HG02763 (cell line): ENCODE data around the gene TMCC1.
"Not testable (repeated sequence)": the region's sequence is repeated elsewhere in the genome, so short reads cannot be mapped to it uniquely, and the experiment has no call there.

ENCODE experiments used
- ATAC-seq: cut with Tn5 transposase; IDR thresholded peaks from one replicate; pipeline ENCODE4 v1.9.1; 2021; ENCODE audit warnings: mild to moderate bottlenecking, moderate library complexity; ENCODE audit not compliant: unreplicated experiment

The TMCC1 gene

DNA sequence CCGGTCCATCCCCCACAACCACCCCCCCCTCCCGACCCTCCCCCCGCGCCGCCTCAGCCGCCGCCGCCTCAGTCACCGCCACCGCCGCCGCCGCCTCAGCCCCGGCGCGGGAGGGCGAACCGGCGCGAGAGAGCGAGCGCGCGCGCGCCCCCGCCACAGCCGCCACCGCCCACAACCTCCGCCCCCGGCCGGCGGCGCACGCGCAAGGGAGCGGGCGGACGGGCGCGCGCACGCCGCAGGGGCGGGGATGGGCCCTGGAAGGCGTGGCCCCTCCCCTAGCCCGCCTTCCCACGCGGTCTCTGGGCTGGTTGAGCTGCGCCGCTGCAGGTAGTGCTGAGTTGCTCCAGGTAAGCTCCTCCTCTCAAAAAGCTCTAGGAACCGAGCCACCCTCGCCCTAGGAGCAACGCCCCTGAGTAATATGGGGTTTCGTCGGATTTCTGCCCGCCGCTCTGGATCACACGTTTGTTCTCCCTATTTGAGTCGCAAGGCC is at the start of gene TMCC1:
Gene TMCC1 (minus strand): TSS at position 131 of the 490 bp plus-strand sequence.
- ATAC-seq = peak; percentile 80

GRCh38 chr3:129943020-129943419 is 49.5 kb upstream of the TMCC1 start:
- no peak for ATAC-seq

- no peak for ATAC-seq
Observed at GRCh38 chr3:129942296-129942695, 48.8 kb upstream of the TMCC1 start.

GRCh38 chr3:129940086-129940485 is 46.6 kb upstream of the TMCC1 start:
- ATAC-seq = no peak

GRCh38 chr3:129938140-129938930 is 44.8 kb upstream of the TMCC1 start:
- no peak for ATAC-seq

GRCh38 chr3:129937717-129938116 is 44.2 kb upstream of the TMCC1 start:
- ATAC-seq = no peak

- no peak for ATAC-seq
Observed at GRCh38 chr3:129936757-129937156, 43.2 kb upstream of the TMCC1 start.

DNA sequence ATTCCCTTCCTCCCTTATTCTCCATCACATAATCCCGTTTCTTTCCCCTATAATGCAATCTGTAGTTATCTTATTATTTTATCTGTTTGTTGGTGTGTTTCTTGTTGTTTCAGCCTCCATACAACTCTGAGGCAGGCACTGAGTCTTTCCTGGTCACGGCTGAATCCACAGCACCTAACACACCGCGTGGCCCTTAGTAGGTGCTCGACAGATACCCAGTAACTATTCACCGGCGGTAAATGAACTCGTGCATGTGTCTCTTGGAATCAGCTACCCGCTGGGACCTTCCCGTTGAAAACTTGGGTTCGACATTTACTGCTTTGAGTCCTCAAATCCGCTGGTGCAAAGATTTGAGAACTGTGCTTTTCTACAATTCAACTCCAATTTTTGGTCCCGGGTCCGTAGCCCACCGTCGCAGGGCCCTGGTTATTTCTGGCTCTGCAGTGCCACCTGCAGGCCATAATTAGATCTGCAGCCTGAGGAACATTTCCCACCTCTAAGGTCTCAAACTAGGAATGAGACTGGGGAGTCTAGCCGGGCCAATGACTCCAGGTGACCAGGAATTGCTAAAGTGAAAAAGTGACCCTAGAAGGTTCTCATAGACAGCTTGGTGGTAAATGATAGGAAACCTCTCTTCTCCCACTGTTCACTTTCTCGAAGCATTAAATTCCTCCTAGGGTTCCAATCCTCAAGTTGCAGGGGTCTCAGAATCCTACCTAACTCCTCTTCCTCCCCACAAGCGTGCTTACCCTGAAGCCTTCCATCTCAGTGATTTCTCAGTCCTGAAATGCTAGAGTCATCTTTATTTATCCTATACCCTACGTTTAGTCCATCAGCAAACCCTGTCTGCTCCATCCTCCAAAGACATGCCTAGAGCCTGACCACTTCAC is 41.0 kb upstream of the TMCC1 start:
- ATAC-seq = no peak

DNA sequence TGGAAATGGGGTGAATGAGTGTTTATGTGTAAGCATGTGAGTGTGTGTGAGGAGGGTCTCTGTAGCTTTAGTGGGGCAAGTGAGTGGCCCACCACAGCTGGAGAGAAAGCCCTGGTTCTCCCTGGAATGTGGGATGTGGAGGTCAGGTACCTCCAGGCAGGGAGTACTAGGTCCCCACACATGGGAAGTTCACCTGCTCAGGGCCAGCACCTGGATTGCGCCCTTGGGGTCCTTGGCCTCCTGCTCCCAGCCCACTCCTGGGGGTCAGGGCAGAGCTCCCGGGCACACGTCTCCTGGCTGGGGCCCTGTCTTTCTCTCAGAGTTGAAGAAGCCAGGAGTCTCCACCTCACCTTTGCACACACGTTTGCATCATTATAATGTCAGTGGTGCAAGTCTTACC is 40.0 kb upstream of the TMCC1 start:
- no peak for ATAC-seq

GRCh38 chr3:129929383-129929782 is 35.9 kb upstream of the TMCC1 start:
- no peak for ATAC-seq

GRCh38 chr3:129927072-129927471 is 33.6 kb upstream of the TMCC1 start:
- no peak for ATAC-seq

- ATAC-seq = no peak
Observed at GRCh38 chr3:129919806-129920205, 26.3 kb upstream of the TMCC1 start.

- no peak for ATAC-seq
Observed at GRCh38 chr3:129919357-129919756, 25.8 kb upstream of the TMCC1 start.

DNA sequence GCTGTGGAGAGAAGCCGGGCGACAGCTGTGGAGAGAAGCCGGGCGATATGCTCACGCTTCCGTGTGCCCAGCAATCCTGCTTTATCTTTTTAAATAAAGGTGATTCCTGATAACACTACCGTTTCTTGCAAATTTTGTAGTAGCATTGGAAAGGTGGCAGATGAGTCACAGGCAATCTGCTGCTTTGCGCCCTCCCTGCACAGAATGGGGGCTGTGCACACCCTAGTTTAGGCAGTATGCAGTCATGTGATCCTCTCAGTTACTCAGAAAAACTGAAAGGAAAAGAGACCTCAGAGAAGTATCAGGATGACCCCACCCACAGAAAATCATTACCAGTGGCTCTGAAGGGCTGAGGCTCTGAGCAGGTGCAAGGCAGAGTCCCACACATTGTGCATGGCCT is 24.9 kb upstream of the TMCC1 start:
- ATAC-seq = no peak

GRCh38 chr3:129917423-129918007 is 24.0 kb upstream of the TMCC1 start:
- ATAC-seq = no peak

GRCh38 chr3:129913618-129914017 is 20.1 kb upstream of the TMCC1 start:
- ATAC-seq = no peak

- no peak for ATAC-seq
Observed at GRCh38 chr3:129911261-129911861, 17.9 kb upstream of the TMCC1 start.

- not testable (repeated sequence) for ATAC-seq
Observed at GRCh38 chr3:129909235-129909634, 15.7 kb upstream of the TMCC1 start.

DNA sequence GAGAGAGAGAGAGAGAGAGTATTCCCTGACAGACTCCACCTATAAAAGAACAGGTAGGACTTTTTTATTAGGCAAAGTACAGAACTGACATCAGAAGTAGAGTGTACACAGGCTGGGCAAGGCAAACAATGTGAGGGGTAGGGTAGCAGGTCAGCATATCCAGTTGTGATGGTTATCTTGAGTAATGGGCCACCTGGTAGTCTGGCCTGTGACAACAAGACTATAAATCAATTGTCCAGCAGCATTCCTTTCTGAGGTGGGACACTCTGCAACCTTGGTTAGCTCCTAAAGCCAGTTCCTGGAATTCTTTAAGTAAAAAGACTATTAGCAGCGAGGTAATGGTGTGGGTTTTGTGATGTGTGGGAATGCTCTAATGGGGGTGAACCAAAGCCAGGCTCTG is 14.9 kb upstream of the TMCC1 start:
- ATAC-seq = no peak

GRCh38 chr3:129901272-129901671 is 7.8 kb upstream of the TMCC1 start:
- not testable (repeated sequence) for ATAC-seq

DNA sequence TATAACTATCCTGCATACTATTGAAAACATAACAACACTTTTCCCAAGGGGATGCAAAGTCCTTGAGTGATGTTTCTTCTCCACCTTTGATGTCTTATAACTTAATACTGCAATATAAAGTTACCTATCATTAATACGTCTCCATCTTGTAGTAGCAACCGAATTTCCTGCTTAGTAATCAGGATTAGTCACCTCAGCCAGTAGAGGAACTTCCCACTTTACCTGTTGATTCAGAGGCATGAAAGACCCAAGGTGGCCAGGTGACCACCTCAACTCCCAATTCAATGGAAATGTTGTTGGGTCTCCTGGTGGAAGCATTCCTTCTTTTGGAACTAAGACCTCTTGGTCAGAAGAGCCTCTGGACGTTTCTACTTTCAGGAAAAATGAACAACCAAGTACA is 3.5 kb upstream of the TMCC1 start:
- no peak for ATAC-seq
